HG03066 (cell line): Measurements from ENCODE around the gene IGF2.

Experiments used
- ATAC-seq: cut with Tn5 transposase; IDR thresholded peaks from one replicate; pipeline ENCODE4 v1.9.1; 2021; ENCODE audit warnings: low read depth; ENCODE audit not compliant: unreplicated experiment

Gene IGF2

DNA sequence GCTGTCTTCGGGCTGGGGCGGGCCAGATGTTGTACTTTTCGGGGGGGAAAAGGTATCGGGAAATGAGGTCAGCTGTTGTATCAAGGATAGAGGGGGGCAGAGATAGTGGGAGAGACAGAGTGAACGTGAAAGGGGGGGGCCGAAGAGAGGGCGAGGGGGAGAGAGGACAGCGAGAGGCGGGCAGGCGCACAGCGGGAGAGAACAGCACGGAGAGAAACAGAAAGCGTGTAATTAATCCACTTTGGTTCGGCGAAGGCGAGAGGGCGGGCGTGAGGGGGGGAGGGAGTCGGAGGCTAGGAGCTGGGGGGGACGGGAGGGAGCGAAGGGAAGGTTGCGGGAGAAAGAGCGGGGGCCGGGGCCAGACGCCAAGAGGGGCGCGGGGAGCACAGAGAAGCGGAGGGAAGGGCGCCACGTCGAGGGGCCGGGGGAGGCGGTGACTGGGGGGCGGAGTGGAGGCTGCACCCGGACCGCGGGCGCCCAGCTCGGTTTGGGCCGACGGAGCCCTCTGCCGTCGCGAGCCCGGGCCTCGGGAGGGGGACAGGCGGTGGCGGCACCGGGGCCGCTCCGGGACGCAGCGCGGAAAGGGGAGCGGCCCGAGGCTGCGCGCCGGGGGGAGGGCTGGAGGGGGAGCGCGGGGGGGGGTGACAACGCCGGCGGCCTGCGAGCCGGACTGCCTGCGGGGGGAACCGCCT lies 612 bp downstream of the IGF2 start:
- no peak for ATAC-seq

DNA sequence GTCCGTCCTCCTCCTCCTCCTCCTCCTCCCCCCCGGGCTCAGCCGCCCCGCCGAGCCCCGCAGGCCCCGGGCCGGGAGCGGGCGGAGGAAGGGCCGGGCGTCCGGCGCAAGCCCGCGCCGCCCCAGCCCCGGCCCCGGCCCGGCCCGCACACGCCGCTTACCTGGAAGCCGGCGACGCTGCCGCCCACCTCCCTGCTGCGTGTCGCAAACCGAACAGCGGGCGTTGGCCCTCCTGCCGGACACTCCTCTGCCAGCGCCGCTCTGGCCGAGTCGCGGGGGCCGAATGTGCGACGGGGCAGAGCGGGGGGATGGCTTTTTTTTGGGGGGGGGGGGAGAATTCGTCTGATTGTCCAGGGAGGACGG lies 1.1 kb downstream of the IGF2 start:
- ATAC-seq, result no peak

DNA sequence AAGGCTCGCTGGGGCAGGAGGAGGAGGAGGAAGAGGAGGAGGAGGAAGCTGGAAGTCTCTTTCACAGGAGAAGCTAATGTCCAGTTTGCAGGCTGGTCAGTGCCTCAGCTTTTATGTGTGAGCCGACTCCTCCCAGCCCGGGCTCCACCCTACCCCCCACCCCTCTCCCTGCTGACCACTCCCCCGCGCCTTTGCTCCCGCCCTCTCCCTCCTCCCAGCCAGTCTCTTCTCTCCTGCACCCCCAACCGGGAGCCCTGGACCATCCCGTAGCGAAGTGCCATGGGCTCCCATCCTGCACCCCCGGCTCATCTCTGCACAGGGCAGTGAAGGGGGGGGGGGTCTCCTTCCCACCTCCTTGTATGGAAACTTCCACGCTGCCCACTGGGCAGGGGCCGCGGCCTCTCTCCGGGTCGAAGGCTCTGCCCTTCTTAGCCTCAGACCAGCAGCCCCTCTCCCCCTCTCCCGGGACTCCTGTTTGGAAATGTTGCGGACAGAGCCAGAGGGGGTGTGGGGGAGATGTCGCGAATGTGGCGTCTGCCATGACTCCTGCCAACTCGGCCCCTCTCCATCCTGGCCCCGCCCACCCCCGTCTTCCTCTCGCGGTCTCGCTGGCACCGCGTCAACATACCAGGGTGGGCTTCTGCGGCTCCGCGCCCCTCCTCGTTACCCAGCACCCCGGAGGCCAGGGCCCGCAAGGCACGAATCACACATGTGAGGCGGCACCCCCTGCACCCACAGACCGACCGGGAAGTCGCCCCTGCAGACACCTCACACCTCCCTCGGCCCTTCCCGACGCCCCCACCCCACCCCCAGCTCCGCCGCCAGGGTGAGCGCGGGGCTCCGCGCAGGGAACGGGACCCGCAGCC lies 1.8 kb downstream of the IGF2 start:
- no peak for ATAC-seq

DNA sequence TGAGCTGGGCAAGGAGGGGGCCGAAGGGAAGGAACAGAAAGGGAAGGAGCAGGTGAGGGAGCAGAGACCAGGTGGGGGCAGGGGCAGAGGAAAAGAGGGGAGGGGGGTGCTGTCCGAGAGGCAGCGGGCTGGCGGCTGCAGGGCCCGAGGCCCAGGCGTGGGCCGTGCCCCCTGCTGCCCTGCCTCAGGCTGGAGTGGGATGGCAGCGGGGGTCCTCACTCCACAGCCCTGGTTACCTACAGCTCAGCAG lies 2.3 kb downstream of the IGF2 start:
- ATAC-seq, result no peak

DNA sequence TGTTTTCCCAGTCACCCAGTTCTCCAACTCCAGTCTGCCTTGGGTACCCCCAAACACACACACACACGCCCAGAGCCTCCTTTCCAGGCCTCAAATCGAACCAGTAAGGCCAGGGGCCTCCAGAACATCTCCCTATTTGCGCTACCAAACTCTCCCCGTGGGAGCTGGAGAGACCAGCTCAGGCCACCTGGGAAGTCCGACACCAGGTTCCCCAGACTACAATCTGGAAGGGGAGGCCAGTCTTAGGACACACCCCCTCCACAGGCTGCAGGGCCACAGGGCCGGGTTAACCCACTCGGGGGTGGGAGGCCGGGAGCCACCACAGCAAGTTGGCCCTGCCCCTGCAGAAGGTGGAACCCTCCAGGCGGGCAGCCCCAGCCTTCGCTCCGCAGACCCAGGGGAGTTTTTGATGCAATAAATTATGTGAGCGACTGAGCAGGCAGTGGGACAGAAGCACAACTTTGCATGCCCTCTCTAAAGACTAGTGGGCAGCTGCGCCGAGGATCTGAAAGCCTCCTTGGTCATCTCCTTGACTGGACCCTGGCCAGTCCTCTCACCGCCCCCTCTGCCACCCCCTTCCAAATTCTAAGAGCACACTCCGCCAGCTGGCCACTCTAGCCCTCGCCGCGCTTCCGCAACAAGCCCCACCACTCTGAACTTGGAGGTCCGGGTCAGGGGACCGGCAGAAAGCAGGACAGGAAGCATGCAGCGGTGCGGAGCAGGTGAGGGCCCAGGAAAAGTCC lies 2.8 kb downstream of the IGF2 start:
- no peak for ATAC-seq

DNA sequence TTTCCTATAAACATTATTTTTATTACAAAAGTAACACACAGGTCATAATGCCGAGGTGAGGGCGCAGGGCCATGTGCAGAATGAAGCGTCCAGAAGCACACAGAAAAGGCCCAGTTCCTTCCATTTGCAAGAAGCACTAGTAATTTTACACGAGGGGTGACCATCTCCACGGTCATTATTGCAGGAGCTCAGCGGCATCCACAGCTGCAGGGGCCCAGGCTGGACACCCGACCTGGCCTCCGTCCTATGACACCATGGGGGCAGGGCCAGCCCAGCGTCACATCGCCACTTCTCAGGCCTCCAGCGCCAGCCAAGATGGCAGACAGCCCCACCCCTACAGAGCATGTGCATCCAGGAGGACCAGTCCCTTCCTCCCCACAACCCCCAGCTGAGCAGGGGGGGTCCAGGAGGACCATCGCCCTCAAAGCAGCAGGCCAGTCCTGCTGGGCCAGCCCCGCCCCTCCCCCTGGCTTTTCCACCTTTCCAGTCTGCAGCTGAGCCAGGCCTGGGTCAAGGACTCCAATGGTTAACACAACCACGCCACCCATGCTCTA lies 3.5 kb downstream of the IGF2 start:
- no peak for ATAC-seq

DNA sequence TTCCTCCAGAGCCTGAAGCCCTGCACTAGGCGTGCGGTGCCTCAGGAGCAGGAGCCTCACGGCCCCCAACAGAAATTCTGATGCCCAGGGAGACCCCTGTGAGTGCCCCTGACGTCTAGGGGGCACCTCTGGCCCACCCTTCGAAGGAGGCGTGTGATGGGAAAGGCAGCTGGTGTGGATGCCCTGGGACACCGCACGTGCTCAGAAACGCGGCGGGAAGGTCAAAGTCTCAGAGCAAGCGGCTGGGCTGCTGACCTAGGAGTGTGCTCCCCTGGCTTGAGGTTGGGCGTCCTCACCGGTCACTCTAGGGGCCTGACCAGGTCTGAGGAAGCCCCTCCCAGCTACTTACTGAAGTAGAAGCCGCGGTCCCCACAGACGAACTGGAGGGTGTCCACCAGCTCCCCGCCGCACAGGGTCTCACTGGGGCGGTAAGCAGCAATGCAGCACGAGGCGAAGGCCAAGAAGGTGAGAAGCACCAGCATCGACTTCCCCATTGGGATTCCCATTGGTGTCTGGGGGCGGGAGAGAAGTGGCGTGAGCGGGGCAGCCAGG lies 4.1 kb downstream of the IGF2 start:
- ATAC-seq, result no peak

DNA sequence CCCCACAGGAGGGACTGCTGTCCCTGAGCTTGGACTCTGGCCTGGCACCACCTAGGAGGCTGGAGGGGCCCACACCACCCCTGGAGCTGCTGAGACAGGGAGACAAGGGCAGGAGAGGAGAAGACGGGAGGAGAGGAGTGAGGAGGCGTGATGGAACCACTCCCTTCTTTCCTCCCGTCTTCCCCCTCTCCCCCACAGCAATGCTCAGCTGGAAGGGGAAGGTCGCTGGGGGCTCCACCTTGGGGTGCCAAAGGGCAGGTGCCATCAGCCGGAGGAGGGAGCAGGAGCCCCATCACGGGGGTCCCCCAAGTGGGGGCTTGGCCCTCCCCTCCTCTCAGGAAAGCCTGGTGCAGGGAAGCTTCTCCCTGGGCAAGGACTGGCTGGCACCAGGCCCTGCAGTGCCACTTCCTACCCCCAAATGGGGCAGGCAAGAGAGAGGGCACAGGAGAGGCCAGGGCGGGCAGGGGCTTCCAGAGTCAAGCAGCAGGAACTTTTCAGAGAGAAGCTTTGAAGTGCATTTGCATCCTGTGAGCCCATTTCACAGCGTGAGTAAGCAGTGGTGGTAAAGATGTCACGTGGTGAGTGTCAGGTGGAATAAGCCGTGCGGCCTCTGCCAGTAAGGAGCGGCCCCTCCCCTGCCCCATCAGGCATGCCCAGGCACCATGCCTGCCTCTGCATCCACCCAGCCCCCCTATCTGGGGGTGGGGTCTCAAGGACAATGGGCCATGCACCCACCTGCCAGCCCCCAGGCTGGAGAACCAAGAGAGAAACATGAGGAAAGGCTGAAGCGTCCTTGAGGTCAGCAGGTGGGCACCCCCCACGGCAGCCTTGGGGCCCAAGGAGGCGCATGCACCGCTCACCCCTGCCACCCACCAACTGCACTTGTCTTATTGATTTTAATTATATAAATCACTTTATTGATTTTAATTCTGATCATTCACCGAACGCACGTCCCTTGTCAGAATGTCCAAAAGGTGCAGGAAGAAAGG lies 4.9 kb downstream of the IGF2 start:
- ATAC-seq, result no peak

DNA sequence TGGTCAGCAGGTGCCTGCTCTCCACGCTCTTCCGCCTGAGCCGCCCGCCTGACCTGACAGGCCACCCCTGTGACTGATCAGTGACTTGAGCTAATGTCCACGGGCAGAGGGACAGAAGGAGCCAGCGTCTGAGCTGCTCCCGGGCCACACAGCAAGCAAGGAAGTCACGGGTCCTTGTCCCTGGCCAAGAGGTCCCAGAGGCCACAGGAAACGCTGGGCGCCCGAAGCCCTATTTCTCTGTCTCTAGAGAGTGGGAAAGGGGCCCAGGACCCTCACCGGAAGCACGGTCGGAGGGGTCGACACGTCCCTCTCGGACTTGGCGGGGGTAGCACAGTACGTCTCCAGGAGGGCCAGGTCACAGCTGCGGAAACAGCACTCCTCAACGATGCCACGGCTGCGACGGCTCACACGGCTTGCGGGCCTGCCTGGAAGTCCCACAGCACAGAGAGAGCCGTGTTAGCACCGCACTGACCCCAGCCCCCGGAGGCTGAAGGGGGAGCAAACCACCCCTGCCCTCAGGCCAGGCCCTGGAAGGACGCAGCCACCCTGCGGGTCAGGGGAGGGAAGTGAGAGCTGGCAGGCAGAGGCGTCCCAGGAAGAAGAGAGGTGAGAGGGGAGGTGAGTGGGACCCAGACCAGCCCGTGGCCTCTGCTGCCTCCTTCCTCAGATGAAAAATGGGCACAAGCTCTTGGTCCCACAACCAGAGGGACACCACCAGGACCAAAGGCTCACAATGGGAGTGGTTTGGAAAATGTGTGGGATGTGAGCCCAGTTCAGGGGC lies 5.8 kb downstream of the IGF2 start:
- ATAC-seq, result no peak

DNA sequence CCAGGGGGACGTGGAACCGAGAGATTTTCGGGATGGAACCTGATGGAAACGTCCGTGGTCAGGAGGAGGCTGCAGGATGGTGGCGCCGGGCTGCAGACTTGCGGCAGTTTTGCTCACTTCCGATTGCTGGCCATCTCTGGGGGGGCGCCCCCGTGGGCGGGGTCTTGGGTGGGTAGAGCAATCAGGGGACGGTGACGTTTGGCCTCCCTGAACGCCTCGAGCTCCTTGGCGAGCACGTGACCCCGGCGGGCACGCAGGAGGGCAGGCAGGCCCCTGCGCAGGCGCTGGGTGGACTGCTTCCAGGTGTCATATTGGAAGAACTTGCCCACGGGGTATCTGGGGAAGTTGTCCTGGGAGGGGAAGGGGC lies 6.3 kb downstream of the IGF2 start:
- ATAC-seq, result no peak

DNA sequence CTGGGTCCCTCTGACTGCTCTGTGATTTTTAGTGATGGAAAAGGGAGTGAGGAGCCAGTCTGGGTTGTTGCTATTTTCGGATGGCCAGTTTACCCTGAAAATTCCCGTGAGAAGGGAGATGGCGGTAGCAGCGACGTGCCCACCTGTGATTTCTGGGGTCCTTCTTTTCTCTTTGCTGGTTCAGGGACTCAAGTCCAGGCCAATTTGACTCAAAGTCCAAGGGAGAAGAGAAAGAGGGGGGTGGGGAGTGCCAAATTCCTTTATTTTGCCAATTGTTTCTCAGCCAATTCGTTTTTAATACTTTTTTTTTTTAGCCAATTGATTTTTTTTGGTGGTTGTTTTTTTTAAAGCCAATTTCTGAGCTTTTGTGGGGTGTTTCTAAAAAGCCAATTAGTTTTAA lies 6.9 kb downstream of the IGF2 start:
- ATAC-seq, result no peak

DNA sequence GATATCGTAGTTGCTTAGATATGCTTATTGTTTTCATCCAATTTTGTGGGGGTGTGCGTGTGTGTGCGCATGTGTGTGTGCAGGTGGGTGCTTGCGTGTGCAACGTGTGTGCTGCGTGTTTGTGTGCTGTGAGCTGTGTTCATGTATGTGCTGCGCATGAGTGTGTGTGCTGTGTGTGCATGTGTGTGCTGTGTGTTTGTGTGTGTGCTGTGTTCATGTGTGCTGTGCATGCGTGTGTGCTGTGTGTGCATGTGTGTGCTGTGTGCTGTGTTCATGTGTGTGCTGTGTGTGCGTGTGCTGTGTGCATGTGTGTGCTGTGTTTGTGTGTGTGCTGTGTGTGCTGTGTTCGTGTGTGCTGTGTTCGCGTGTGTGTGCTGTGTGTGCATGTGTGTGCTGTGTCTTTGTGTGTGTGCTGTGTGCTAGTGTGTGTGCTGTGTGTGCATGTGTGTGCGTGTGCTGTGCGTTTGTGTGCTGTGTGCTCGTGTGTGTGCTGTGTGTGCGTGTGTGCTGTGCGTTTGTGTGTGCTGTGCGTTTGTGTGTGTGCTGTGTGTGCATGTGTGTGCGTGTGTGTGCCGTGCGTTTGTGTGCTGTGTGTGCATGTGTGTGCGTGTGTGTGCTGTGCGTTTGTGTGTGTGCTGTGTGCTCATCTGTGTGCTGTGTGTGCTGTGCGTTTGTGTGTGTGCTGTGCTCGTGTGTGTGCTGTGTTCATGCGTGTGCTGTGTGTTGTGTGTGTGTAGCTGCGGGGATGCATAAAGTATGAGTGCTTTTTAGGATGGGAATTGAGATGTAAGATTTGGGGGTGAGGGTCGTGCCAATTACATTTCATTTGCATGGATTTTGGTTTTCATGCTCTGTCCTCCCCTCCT lies 7.6 kb downstream of the IGF2 start:
- ATAC-seq, result no peak

DNA sequence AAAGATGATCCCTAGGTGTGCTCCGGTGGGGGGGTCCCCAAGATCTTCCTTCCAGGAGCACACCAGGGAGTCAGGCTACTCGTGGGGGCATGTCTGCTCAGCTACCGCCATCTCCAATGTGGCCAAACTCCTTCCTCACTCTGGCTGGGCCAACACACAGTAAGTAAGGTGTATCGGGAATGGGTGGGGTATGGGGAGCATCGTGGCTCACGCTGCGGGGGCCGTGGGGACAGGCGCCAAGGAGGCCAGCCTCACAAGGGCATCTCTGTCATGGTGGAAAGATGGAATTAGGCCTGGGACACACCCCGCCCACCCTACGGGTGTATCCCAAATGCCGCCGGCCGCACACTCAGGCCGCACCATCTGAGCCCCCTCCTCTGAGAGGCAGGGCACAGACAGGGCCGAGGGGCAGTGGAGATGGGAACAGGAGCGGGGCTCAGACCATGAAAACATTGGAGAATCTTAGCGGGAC lies 8.3 kb downstream of the IGF2 start:
- no peak for ATAC-seq

DNA sequence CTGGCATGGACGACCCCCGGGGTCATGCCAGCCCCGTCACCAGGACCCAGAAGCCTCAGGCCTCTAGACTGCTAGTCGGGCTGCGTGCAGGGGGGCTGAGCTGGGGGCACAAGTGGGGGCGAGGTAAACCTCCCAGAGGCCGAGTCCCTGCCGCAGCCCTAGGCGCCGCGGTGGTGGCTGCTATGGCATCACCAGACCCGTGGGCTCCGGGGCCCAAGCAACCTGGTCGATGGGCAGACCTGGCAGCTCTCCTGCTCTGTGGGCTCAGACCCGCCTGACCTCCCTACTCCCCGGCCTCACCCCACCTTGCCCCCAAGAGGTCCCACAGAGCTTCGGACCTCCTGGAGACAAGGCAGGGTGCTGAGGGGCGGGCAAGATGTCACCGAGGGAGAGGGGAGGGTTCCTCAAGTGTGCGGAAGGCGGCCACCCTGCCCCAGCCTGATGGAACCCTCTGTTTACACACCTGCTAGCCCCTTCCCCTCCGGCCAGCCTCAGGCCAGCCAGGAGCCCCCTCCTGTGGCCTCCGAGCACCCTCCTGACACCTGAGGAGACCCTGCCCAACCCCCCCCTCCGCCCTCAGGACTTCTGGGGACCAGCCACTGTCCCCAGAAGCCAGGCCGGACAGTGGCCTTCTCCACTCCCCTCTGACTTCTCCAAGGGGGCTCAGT lies 9.4 kb downstream of the IGF2 start:
- ATAC-seq, result no peak

DNA sequence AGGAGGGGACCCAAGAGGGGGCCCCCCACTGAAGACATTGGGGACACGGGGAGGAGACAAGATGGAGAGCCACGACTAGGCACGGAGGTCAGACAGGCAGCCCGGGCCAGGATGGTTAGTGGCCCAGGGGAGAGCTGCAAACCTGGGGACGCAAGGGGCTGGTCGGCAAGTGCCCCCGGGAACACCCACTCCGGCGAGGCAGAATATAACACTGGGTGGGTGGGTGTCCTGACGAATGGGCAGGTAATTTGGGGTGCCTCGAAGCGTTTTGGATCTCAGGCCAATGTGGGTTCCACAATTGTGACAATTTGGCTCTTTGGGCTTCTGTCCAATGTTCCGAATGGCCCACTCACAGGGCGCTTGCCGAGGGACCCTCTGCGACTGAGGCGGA lies 9.9 kb downstream of the IGF2 start:
- no peak for ATAC-seq

DNA sequence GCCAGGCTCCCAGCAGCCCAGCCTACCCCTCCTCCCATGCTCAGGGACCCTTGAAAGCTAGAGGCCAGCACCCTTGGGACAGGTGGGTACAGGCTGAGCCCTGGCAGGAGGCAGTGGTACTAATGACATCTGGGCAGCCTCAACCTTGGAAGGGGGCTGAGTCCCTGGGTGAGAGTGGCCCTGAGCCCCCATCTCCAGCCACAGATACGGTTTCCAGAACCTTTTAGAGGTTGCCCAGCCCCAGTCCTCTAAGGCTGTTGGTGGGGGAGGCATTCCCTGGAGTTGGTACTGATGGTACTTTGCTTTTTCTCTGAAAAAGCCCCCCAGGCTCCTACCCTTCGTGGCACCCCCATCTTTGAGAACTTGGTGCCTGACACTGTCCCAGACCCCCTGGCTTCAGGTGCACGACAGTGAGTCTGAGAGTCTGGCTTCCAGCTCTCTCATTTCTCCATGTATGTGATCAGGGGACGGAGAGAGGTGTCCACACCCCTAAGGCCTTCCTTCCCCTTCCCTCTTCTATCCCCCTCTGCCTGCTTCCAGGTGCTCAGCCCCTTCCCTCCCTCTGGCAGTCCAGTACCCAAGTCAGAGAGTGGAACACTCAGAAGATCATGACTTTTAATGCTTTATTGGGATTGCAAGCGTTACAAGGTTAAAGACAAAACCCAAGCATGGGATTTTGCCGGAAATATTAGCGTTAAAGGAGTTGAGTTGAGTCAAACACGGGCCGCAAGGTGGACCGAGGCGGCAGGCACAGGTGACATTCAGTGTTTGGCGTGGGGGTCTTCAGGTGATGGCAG lies 10.5 kb downstream of the IGF2 start:
- ATAC-seq, result no peak

DNA sequence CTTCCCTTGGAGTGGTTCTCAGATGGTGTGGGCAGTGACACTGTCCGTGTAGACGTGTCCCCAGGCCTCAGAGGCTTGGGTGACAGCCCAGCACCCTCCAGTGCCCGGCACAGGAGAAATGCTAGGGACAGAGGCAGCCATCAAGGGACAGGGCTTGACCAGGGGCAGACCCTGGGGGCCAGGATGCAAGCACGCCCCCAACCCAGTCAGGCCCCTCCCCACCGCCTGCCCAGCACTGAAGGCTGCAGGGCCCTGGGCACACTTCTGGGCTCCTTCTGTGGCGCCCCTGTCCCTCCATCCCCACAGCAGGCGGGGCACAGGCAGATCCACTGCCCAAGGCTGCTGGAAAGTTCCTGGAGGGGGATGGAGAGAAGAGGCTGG lies 11.1 kb downstream of the IGF2 start:
- no peak for ATAC-seq
